K562 (cell line): ENCODE data around the gene TMEM86A. TPM values are rescaled to one million over a fixed set of nuclear protein-coding genes. Genes with fewer than 3 reads are reported as not detected.
"Not testable (repeated sequence)": the region's sequence is repeated elsewhere in the genome, so short reads cannot be mapped to it uniquely, and the experiment has no call there.

Experiments used
- HEY1 ChIP-seq: fragments of 250-450 bp; sonication (Bioruptor Pico); IDR thresholded peaks from 2 replicates; pipeline ENCODE4 v1.5.0; 2020; ENCODE audit warnings: mild to moderate bottlenecking, moderate library complexity, borderline replicate concordance
- MAFG ChIP-seq: fragments of 450-650 bp; conservative IDR thresholded peaks from 2 replicates; pipeline ENCODE4 v1.6.1; 2016; ENCODE audit warnings: missing genetic modification characterization, missing compliant biosample characterization
- MTA2 ChIP-seq: fragments of 450-650 bp; IDR thresholded peaks from 2 replicates; pipeline ENCODE4 v1.6.1; 2016; ENCODE audit warnings: low read depth
- NR2C2 ChIP-seq, 2 experiments: fragments of 200-800 bp in 1 of 2; sonication (Bioruptor generic) in 1 of 2; sonication (generic) in 1 of 2; formaldehyde crosslinking in 1 of 2; IDR thresholded peaks; 2 replicates each; pipeline versions ENCODE4 v1.6.1 to v1.8.0; 2016 to 2022; ENCODE audit warnings: mild to moderate bottlenecking in 1 of 2, missing compliant biosample characterization in 1 of 2, missing genetic modification characterization in 1 of 2, missing genetic modification reagents in 1 of 2
- TAF7 ChIP-seq: fragments of 450-650 bp; IDR thresholded peaks from 2 replicates; pipeline ENCODE4 v1.6.1; 2016; ENCODE audit warnings: missing genetic modification characterization, missing compliant biosample characterization
- polyA plus RNA-seq, 8 experiments: library from polyadenylated mRNA; depleted of rRNA in 4 of 8; stranded (reverse) in 5 of 8; unstranded in 3 of 8; fragments of >200 nt; fragmentation: Nextera tagmentation in 2 of 8; fragmentation: Illumina TruSeq in 1 of 8; extraction: Ambion mirVana in 2 of 8; extraction: Trizol in 1 of 8; gene quantifications; 2 replicates each; pipeline versions ENCODE4 v1.2.1 to v1.2.3, GENCODE V29; 2011 to 2014; ENCODE audit warnings: inconsistent platforms in 1 of 8, missing spikeins in 1 of 8
- total RNA-seq, 7 experiments: library from RNA; depleted of rRNA in 6 of 7; stranded (reverse); fragments of >200 nt in 6 of 7; fragmentation: Illumina TruSeq in 2 of 7; extraction: Trizol in 2 of 7; gene quantifications; 2 replicates each; pipeline versions ENCODE4 v1.2.1 to v1.2.3, GENCODE V29; 2011 to 2021; ENCODE audit warnings: low replicate concordance in 1 of 7
- TF ChIP-seq, protein P1 (sequence below): fragments of 450-650 bp; IDR thresholded peaks from 2 replicates; pipeline ENCODE4 v1.6.1; 2016; ENCODE audit warnings: mild to moderate bottlenecking, moderate library complexity
- TF ChIP-seq, protein P2 (sequence below): fragments of 250-450 bp; sonication (Bioruptor Pico); IDR thresholded peaks from 2 replicates; pipeline ENCODE4 v1.5.0; 2020; ENCODE audit warnings: mild to moderate bottlenecking, borderline replicate concordance
- TF ChIP-seq, protein P3 (sequence below): fragments of 450-650 bp; IDR thresholded peaks from 2 replicates; pipeline ENCODE4 v1.6.1; 2016; ENCODE audit warnings: missing biosample characterization, missing genetic modification characterization
- TF ChIP-seq, protein P4 (sequence below): fragments of 250-450 bp; sonication (Bioruptor Pico); IDR thresholded peaks from 2 replicates; pipeline ENCODE4 v1.4.0; 2020; ENCODE audit warnings: mild to moderate bottlenecking

The TMEM86A gene
- total and polyA plus RNA-seq, 9 of the 15 experiments (the other 6 are each of a cell fraction or from before 2014, with no cell fraction given): 0.22 to 1.3 (median 0.40) TPM; not detected in 2

DNA sequence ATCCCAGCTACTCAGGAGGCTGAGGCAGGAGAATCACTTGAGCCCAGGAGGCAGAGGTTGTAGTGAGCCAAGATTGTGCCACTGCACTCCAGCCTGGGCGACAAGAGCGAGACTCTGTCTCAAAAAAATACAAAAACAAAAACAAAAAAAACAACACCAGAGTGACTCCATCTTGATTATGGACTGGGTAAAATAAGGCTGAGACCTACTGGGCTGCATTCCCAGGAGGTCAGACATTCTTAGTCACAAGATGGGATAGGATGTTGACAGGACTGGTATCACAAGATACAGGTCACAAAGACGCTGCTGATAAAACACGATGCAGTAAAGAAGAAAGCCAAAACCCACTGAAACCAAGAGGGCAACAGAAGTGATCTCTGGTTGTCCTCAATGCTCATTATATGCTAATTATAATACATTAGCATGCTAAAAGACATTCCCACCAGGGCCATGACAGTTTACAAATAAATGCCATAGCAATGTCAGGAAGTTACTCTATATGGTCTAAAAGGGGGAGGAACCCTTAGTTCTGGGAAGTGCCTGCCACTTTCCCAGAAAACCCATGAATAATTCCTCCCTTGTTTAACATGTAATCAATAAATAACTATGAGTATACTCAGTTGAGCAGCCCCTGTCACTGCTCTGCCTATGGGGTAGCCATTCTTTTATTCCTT is 7.0 kb upstream of the TMEM86A start (continued):
- TF ChIP-seq HEY1 (CRISPR knock-in tag) (peak; percentile 80; the same call in 1 of the 2 replicates), MAFG (tag) (peak; percentile 5; the same call in 1 of the 2 replicates), MTA2 (peak; percentile 14; the same call in 1 of the 2 replicates), TAF7 (tag) (peak; percentile 76), NR2C2 (tag; IDR thresholded peaks at IDR 0.05) (peak; percentile 81)
- TF ChIP-seq, protein P1, sequence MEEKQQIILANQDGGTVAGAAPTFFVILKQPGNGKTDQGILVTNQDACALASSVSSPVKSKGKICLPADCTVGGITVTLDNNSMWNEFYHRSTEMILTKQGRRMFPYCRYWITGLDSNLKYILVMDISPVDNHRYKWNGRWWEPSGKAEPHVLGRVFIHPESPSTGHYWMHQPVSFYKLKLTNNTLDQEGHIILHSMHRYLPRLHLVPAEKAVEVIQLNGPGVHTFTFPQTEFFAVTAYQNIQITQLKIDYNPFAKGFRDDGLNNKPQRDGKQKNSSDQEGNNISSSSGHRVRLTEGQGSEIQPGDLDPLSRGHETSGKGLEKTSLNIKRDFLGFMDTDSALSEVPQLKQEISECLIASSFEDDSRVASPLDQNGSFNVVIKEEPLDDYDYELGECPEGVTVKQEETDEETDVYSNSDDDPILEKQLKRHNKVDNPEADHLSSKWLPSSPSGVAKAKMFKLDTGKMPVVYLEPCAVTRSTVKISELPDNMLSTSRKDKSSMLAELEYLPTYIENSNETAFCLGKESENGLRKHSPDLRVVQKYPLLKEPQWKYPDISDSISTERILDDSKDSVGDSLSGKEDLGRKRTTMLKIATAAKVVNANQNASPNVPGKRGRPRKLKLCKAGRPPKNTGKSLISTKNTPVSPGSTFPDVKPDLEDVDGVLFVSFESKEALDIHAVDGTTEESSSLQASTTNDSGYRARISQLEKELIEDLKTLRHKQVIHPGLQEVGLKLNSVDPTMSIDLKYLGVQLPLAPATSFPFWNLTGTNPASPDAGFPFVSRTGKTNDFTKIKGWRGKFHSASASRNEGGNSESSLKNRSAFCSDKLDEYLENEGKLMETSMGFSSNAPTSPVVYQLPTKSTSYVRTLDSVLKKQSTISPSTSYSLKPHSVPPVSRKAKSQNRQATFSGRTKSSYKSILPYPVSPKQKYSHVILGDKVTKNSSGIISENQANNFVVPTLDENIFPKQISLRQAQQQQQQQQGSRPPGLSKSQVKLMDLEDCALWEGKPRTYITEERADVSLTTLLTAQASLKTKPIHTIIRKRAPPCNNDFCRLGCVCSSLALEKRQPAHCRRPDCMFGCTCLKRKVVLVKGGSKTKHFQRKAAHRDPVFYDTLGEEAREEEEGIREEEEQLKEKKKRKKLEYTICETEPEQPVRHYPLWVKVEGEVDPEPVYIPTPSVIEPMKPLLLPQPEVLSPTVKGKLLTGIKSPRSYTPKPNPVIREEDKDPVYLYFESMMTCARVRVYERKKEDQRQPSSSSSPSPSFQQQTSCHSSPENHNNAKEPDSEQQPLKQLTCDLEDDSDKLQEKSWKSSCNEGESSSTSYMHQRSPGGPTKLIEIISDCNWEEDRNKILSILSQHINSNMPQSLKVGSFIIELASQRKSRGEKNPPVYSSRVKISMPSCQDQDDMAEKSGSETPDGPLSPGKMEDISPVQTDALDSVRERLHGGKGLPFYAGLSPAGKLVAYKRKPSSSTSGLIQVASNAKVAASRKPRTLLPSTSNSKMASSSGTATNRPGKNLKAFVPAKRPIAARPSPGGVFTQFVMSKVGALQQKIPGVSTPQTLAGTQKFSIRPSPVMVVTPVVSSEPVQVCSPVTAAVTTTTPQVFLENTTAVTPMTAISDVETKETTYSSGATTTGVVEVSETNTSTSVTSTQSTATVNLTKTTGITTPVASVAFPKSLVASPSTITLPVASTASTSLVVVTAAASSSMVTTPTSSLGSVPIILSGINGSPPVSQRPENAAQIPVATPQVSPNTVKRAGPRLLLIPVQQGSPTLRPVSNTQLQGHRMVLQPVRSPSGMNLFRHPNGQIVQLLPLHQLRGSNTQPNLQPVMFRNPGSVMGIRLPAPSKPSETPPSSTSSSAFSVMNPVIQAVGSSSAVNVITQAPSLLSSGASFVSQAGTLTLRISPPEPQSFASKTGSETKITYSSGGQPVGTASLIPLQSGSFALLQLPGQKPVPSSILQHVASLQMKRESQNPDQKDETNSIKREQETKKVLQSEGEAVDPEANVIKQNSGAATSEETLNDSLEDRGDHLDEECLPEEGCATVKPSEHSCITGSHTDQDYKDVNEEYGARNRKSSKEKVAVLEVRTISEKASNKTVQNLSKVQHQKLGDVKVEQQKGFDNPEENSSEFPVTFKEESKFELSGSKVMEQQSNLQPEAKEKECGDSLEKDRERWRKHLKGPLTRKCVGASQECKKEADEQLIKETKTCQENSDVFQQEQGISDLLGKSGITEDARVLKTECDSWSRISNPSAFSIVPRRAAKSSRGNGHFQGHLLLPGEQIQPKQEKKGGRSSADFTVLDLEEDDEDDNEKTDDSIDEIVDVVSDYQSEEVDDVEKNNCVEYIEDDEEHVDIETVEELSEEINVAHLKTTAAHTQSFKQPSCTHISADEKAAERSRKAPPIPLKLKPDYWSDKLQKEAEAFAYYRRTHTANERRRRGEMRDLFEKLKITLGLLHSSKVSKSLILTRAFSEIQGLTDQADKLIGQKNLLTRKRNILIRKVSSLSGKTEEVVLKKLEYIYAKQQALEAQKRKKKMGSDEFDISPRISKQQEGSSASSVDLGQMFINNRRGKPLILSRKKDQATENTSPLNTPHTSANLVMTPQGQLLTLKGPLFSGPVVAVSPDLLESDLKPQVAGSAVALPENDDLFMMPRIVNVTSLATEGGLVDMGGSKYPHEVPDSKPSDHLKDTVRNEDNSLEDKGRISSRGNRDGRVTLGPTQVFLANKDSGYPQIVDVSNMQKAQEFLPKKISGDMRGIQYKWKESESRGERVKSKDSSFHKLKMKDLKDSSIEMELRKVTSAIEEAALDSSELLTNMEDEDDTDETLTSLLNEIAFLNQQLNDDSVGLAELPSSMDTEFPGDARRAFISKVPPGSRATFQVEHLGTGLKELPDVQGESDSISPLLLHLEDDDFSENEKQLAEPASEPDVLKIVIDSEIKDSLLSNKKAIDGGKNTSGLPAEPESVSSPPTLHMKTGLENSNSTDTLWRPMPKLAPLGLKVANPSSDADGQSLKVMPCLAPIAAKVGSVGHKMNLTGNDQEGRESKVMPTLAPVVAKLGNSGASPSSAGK: 0 out of 2 replicates have a peak, but pooled peaks have one; percentile 2
- TF ChIP-seq, protein P2, sequence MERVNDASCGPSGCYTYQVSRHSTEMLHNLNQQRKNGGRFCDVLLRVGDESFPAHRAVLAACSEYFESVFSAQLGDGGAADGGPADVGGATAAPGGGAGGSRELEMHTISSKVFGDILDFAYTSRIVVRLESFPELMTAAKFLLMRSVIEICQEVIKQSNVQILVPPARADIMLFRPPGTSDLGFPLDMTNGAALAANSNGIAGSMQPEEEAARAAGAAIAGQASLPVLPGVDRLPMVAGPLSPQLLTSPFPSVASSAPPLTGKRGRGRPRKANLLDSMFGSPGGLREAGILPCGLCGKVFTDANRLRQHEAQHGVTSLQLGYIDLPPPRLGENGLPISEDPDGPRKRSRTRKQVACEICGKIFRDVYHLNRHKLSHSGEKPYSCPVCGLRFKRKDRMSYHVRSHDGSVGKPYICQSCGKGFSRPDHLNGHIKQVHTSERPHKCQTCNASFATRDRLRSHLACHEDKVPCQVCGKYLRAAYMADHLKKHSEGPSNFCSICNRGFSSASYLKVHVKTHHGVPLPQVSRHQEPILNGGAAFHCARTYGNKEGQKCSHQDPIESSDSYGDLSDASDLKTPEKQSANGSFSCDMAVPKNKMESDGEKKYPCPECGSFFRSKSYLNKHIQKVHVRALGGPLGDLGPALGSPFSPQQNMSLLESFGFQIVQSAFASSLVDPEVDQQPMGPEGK (CRISPR knock-in tag): 0 out of 2 replicates have a peak, but pooled peaks have one; percentile 56
- TF ChIP-seq, protein P3, sequence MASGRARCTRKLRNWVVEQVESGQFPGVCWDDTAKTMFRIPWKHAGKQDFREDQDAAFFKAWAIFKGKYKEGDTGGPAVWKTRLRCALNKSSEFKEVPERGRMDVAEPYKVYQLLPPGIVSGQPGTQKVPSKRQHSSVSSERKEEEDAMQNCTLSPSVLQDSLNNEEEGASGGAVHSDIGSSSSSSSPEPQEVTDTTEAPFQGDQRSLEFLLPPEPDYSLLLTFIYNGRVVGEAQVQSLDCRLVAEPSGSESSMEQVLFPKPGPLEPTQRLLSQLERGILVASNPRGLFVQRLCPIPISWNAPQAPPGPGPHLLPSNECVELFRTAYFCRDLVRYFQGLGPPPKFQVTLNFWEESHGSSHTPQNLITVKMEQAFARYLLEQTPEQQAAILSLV: peak; percentile 93
- TF ChIP-seq, protein P4, sequence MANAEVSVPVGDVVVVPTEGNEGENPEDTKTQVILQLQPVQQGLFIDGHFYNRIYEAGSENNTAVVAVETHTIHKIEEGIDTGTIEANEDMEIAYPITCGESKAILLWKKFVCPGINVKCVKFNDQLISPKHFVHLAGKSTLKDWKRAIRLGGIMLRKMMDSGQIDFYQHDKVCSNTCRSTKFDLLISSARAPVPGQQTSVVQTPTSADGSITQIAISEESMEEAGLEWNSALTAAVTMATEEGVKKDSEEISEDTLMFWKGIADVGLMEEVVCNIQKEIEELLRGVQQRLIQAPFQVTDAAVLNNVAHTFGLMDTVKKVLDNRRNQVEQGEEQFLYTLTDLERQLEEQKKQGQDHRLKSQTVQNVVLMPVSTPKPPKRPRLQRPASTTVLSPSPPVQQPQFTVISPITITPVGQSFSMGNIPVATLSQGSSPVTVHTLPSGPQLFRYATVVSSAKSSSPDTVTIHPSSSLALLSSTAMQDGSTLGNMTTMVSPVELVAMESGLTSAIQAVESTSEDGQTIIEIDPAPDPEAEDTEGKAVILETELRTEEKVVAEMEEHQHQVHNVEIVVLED (CRISPR knock-in tag): peak; percentile 44; the same call in 1 of the 2 replicates
- not testable (repeated sequence) for TF ChIP-seq NR2C2 (CRISPR knock-in tag; IDR thresholded peaks at IDR 0.05)
